ENCODE measurements around the gene CORO2B.

CORO2B gene

DNA sequence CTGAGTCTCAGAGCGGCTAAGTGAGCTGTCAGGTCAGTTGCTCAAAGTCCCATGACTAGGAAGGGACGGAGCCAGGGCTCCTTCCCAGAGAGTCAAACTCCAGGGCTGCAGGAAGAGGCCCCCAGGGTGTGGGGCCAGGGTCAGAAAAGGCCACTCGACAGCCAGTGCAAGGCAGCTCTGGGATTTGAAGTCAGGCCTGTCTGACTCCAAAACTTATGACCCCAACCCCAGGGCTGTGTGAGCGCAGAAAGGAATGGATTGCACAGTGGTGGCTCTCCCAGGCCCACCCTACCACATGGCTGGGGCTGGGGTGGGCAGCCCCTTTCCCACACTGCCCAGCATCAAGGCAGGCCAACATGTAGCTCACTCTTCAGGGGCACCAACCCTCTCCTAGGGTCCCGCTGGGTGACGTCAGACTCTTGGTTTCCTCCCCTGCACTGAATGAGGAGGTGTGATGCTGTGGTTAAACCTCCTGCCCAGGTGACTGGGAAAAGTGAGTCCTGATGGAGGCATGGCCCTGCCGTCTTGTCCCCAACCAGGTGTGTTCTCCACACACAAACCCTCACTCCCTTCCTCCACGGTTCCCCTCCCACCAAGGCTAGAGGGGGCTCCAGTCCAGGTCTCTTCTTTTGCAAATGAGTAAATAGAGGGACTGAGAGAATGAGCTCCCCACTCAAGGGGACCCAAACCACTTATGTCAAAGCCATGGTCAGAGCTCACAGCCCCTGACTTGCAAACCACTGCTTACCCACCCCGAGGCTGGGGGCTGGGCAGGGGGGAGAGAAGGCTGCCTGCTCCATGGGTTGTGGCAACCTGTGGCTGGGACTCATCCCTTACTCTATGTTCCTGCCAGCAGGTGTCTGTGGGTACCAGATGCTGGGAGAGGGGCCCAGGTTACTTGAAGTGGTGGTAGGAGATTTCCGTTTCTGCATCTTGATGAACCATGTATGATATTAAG lies 23.8 kb upstream of the CORO2B start:
- DNase-seq = no peak

DNA sequence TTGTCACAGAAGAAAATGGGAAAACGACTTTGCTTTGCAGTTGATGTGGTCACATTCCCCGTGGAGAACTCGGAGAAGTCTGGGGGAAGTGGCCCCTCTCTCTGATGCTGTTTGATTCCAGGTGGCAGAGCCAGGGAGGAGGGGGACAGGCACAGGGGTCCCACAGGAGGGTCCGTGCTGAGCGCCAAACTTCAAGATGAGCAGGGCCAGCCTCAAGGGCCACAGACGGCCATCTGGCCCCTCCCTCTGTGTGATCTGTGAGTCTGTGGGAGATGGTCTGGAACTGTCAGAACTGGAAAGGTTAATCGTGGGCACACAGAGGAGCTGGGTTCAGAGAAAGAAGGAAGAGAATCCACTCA lies 23.1 kb upstream of the CORO2B start:
- no peak for DNase-seq

DNA sequence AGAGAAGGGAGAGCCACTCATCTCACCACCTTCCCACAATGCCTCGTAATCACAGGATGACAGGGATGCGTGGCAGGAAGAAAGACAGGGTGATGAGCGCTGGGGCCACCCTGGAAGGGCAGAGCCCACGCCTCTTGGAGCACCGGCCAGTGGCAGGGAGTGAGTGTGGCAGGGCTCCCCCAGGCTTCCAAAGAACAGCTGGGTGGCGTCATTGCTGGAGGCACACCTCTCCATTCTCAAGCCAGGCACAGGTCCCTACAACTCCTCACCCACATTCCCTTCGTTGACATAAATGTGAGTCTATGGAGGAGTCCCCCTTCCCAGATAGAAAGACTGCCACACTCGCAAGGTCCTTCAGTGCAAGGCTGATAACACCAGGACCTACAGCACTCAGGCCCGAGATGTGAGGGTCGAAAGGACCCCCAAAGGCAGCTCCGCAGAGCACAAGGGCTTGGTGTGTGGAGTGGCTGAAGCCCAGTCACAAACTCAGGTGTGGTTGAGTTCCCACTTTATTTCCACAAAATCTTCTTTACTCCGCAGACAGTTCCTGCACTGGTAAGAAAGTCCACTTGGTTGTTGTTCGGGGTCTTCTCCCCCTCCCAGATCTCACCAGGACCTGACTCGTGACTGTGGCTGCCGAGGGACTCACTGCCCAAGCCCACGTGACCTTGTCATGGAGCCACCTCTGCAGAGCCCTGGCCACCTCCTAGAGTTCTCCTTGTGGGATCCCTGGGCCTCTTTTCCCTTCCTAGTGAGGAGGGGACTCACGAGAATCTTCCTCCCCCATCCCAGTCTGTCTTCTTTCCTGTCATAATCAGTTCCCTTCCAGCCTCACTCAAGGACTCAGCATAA lies 22.4 kb upstream of the CORO2B start:
- no peak for DNase-seq

DNA sequence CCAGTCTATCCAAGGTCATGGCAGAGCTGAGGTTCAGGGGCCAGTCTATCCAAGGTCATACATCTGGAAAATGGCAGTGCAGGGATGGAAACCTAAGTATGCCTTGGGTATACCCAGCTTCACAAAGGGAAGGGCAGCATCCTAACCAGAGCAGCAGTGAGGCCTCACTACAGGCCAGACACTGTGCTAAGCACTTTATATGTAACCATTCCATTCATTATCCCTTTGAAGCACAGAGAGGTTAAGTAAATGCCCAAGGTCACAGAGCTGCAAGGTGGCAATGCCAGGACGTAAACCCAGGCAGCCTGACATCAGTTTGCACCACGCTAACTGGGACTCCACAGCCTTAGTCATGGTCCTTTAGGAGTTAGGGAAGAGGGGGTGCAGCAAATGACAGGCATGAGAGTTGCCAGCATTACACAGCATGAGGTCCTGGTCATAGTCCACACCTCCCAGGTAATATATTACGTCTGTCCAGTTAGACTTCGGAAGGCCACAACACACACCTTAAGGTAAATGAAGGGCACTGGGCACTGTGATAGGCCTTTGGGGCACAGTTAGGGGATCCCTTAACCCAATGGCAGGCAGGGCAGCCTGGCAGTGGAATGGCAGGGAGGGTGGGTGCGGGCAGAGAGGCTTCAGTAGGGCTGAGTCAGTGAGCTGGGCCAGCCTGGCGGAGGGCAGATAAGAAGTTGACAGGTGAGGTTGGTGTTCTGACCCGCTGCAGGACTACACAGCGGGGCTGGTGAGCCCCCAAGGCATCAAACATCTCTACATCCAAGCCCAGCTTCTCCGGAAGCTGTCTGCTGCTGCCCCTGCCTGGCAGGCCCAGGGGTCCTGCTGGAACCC lies 21.1 kb upstream of the CORO2B start:
- DNase-seq = no peak

DNA sequence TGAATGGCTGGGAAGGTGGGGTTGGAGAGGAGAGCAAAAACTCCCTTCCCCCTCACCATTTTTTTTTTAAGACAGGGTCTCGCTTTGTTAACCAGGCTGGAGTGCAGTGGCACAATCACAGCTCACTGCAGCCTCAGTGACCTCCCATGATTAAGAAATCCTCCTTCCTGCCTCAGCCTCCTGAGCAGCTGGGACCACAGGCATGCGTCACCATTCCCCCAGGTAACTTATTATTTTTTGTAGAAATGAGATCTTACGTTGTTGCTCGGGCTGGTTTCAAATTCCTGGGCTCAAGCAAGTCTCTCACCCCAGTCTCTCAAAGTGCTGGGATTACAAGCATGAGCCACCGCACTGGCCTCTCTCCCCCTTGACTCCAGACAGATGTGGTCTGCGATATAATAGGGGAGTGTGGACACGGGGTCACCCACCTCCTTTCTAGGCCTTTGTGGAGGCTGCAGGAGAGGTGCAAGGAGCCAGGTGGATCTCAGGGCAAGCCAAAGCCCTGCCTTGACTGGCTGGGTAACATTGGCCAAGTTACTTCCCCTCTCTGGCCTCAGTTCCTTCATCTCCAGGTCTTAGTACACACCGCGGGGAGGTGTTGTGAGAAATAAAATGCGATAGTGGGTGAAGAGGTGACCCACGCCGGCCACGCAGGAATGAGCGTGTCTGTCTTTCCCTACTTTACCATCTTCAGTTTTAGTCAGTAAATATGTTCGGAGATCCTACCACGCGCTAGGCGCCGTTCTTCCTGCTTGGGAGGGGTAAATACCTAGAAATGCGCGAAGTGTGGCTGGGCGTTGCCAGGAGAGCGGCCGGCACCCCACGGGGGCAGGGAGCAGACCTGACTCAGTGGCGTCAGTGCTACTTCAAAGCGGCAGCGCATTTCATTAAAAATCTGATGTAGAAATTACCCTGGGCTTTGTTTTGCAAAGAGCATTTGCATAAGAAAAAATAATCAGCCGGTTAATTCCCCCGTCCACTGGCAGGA lies 20.2 kb upstream of the CORO2B start:
- no peak for DNase-seq

DNA sequence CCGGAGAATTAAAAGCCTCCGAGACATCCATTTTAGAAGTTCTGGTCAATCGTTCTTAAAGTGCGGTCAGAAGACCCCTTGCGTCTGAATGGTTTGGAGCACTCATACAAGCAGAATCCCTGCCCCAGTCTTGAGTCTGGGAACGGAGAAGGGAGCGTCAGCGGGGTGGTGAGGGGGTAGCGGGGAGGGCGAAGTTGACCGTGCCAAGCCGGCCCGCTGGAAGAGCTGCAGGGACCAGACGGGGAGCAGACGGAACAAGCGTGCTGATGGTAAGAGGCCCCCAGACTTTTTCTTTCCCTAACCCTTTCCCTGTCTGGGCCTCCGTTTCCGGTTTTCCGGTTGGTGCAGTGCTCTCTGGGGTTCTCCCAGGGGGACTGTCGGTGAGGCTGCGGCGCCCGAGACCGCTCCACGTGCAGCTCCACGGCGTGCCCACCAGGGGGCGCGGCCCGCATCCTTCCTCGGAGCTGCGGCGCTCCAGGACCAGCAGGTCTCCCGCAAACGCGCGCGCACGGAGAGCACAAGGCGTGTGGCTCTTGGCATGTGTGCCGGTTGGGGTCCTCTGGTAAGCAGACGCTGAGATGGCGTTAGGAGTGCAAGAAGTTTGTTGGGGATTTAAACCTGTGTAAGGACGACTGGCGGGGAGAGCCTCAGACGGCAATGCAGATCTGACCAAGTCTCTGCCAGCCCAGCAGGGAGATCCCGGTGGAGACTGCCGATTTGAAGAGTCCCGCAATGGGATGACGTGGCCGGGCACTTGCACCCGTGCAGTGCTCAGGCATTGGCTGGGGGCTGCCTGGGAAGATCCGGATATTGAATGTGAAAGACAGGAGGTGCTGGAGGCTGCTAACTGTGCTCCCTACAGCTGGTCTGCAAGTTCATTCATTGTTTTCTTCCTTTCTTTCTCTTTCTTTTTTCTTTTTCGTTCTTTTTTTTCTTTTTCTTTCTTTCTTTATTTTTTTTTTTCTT lies 19.2 kb upstream of the CORO2B start:
- peak; percentile 59 for DNase-seq

DNA sequence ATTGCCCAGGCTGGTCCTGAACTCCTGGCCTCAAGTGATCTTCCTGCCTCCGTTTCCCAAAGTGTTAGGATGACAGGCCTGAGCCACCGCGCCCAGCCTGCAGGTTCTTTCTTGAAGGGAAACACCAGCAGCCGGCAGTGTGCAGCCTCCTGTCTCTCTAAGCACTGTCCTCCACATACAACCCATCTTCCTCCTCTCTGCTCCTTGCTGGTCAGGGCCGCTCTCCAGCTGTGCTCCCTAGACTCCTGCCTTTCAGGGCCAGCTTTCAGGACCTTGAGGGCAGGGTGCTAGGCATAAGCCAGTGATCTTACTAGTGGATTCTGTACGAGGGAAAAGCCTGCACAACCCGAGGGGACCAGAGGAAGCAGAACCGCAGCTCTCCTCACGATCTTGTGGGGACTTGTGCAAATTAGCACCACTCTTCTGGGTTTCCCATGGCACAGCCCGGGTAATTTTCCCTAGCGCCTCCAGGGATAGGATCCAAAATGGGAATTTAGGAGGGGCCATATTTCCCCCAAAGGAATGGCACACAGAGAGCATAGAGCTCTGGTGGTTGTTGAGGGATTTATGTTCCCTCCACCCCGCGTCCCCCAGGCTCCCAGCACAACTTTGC lies 18.2 kb upstream of the CORO2B start:
- DNase-seq = no peak

DNA sequence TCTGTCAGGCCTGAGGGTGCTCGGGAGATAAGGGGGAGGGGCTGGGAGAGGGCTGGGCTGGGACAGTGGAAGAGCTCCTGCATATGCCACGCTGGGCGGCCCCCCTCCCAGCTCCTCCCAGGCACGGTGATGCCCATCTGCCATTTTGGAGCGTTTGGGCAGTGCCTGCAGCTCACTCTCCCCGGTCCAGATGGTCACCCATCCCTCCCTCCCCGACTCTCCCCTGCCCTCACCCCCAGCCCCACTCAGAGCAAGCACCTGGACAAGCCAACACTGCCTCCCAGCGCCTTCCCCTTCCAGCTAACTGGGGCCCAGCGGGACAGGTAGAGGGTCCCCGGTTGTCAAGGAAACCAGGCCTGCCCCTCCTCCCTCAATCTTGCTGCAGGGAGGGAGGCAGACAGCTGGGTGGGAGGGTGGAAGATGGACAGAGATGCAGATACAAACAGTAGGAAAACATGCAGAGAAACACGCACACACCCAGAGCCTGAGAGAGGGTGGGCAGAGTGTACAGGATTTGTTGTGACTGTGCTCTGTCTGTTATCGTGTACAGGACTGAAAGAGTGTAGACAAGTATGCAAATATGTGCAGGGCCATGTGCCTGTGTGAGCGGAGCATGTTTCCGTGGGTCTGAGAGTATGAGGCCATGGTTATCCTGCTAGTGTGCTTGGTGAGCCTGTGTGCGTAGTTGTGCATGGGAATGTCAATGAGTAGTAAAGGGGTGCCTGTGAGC lies 17.5 kb upstream of the CORO2B start:
- no peak for DNase-seq

DNA sequence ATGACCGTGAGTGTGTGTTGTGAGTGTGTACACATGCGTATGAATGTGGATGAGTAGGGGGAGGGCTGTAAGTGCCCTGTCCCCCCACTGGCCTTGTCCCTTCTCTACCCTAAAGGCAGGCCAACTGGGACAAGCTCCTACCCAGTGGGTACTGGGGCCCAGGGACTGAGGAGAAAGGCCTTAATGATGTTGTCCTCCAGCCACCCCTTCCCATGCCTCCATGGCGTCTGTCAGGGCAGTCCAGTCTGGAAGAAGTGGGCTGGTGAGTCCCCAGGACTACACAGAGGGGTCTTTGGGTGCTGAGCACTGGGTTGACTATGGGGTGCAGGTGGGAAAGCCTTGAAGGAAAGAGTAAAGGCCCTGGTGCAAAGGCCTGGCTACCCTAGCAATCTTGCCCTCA lies 16.9 kb upstream of the CORO2B start:
- no peak for DNase-seq

DNA sequence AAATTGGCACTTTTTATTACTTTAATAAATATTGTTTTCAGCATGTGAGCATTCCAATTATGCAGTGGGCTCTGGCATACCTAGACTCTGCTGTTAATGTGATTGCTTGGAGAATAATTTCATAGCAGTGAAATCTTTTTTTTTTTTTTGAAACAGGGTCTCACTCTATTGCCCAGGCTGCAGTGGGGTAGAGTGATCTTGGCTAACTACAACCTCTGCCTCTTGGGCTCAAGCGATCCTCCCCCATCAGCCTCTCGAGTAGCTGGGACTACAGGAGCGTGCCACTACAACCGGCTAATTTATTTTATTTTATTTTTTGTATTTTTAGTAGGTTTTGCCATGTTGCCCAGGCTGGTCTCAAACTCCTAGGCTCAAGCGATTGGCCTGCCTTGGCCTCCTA lies 14.6 kb upstream of the CORO2B start:
- no peak for DNase-seq

DNA sequence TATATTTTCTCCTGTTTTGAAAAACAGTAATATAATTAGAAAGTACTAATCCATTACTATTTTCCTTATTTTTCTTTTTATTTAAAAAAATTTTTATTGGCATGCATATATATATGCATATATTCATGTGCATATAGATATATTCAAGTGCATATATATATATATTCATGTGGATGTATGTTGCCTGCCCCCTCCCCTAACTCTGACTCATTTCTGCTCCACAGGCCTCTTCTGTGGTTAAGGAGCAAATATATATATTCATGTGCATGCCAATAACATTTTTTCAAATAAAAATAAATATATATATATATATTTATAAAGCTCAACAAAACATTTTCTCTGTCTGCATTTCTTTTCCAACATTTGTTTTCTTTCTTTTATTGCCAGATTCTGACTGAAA lies 13.6 kb upstream of the CORO2B start:
- DNase-seq = no peak

DNA sequence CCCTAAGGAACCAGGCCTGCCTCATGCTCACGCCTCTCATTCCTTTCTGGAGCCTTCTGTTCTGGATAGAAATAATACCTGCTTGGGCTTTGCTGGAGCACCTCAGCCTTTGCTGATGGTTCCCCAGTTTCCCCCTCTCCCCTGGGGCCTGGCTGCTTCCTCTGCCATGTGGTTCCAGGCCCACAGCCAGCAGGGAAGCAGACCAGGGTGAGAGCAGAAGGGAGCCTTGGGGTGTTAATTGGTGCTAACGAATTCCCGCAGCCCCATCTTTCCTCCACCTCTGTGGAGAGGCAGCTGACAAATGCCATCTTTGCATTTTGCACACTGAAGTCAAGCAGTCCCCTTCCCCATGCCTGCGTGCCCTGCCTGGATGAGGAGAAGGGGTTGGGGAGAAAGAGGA lies 13.1 kb upstream of the CORO2B start:
- DNase-seq = no peak

DNA sequence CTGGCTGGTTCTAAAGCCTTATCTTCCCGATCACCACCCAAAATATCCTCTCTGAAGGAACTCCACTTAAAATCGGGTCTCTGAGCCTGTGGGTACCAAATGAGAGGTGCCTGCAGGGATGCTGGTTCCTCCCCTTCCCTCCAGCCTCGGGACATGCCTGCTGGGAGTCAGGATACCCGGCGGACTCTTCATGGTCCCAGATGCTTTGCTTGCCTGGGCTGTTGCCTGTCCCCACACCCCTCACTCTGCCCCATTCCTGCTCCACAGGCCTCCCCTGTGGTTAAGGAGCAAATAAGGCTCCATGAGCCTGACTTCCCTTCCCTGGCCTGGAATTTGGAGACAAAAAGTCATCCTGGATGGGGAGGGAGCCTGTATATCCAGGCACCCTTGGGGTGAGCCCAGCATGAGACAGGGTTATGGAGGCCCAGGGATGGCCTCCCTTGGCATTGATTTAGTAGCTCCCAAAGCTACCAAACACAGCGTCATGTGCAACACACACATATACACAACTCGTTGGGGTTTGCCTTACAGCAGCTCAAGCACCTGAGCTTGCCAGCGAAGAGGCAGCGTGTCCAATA lies 12.3 kb upstream of the CORO2B start:
- DNase-seq = no peak

DNA sequence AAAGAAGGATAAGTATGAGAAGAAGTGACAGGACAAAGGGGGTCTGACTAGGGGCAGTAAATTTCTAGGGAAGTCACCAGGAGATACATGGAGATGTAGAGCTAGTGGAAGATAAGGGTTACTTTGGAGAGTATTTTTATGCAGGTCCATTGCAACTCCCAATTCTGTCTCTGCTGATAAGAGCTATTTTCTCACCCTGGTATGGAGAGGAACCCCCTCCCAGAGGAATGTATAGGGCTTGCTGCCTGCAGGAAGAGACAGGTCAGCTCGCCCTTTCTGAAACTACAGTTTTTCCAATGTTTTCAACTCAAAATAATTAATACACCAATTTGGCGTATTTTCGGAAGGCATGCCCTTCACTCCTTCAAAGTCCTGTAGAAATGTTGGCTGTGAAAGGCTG lies 11.4 kb upstream of the CORO2B start:
- no peak for DNase-seq

DNA sequence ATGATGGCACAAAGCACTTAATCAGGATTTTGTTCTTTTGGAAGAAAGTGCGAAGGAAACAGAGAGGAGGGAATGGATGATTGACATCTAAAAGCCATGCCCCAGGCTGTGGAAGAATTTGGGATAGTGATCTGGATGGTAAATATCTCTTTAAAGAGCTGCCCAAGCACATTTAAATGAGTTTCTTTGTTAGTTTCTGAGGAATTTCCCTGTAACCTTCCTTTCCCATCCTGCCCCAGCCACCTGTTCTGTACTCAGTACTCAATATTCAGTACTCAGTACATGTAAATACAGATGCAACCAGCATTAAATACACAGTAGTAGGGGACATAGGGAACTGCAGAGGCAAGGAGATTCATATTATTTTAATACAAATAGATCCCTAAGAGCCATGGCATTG lies 7.8 kb upstream of the CORO2B start:
- DNase-seq = no peak

DNA sequence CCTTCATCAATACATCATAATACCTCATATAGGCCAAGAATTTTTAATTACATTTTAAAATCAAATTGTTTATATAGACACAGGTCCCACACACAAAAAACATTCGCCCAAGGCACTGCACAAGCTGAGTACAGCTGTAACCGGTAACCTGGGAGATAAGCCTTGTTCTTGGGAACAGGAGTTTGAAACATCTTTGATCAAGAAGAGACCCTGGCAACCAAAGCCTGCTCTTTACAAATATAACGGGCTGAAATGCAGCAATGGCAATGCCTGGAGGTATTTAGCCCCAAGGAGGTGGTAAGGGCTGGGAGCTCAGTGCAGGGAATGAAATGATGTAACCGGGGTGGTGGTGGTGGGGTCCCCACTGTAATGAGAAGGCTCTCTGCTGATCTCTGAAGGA lies 7.2 kb upstream of the CORO2B start:
- DNase-seq = no peak

DNA sequence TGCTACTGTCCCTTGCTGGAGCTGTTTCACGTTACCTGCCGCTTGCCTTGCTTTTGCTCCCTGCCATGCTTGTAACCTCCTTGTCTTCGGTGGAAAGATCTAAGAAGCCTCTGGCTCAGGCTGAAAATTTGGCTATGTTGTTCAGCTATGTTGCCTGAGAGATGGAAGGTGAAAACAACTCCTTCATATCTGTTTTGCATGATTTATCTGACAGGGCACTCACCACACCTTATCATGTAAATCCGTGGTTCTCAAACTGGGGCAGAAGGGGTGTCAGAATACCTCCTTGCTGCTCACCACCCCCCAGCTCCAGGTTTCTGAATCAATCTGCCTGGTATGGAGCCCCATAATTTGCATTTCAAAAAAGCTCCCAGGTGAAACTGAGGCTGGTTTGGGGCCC lies 6.5 kb upstream of the CORO2B start:
- no peak for DNase-seq

DNA sequence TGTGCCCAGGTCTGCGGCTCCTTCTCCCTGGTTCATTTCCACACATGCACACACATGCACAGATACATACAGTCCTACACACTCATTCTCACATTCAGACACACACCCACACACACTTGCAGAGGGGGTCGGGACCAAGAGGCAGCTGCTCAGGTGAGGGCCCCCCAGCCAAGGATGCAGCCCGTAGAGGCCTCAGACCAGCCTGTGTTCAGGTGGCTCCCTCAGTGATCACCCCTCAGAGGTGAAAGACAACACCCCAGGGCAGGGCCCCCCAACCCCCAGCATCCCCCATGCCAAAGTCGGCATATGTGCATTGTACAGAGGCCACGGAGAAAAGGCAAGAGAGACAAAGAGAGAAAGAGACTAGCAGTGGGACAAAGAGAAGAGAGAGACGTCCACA lies 5.9 kb upstream of the CORO2B start:
- no peak for DNase-seq

DNA sequence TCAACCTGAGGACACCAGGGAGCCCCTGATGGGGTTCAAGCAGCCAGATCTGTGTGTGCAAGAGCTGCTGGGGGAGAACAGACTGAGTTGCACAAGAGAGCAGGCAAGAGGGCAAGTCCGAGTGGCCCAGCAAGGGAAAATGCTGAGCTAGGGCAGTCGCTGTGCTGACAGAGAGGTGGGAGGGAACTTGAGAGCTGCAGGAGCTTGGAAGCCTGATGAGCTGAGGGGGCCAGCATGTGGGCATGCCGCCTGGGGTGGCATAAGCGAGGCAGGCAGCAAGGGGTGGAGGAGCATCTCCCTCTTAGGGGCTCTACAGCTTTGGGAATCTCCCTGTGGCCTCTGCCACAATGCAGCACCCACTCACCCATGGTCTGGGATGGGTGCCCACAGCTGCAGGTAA lies 4.7 kb upstream of the CORO2B start:
- DNase-seq = no peak

Data from DMS79 treated with DMSO at 0.1 percent for 48 hours (cell line).